HEK293 (cell line): ENCODE results near the gene IL12B.

Source experiments
- BCL11A ChIP-seq: fragments of 450-650 bp; formaldehyde crosslinking; IDR thresholded peaks from 2 replicates; pipeline ENCODE4 v1.5.1; 2016; ENCODE audit warnings: low read depth, missing biosample characterization, missing genetic modification characterization
- KLF8 ChIP-seq: fragments of 450-650 bp; formaldehyde crosslinking; IDR thresholded peaks from 2 replicates; pipeline ENCODE4 v1.5.1; 2016; ENCODE audit warnings: missing biosample characterization, missing genetic modification characterization
- OSR2 ChIP-seq: fragments of 450-650 bp; formaldehyde crosslinking; IDR thresholded peaks from 2 replicates; pipeline ENCODE4 v1.5.1; 2016; ENCODE audit warnings: missing biosample characterization, missing genetic modification characterization
- SETDB1 ChIP-seq: IDR thresholded peaks from one replicate; pipeline ENCODE4 v1.6.1; 2017; ENCODE audit warnings: mild to moderate bottlenecking, low read length, moderate library complexity, mixed read lengths; ENCODE audit not compliant: insufficient read length
- SP3 ChIP-seq: fragments of 450-650 bp; formaldehyde crosslinking; IDR thresholded peaks from 2 replicates; pipeline ENCODE4 v1.5.1; 2016; ENCODE audit warnings: missing biosample characterization, missing genetic modification characterization
- ZFP37 ChIP-seq: fragments of 450-650 bp; formaldehyde crosslinking; IDR thresholded peaks from 2 replicates; pipeline ENCODE4 v1.5.1; 2016; ENCODE audit warnings: missing biosample characterization, missing genetic modification characterization
- ZNF335 ChIP-seq: fragments of 450-650 bp; formaldehyde crosslinking; conservative IDR thresholded peaks from 2 replicates; pipeline ENCODE4 v1.5.1; 2016; ENCODE audit warnings: missing biosample characterization, missing genetic modification characterization
- ZNF404 ChIP-seq: fragments of 450-650 bp; formaldehyde crosslinking; IDR thresholded peaks from 2 replicates; pipeline ENCODE4 v1.5.1; 2017; ENCODE audit warnings: missing biosample characterization, missing genetic modification characterization
- ZNF48 ChIP-seq: fragments of 450-650 bp; formaldehyde crosslinking; IDR thresholded peaks from 2 replicates; pipeline ENCODE4 v1.5.1; 2016; ENCODE audit warnings: missing biosample characterization, missing genetic modification characterization
- ZNF530 ChIP-seq: fragments of 450-650 bp; formaldehyde crosslinking; IDR thresholded peaks from 2 replicates; pipeline ENCODE4 v1.5.1; 2016; ENCODE audit warnings: low read depth, missing biosample characterization, missing genetic modification characterization
- ZNF585B ChIP-seq: fragments of 450-650 bp; formaldehyde crosslinking; IDR thresholded peaks from 2 replicates; pipeline ENCODE4 v1.5.1; 2016; ENCODE audit warnings: missing biosample characterization, missing genetic modification characterization
- ZNF629 ChIP-seq: fragments of 450-650 bp; formaldehyde crosslinking; IDR thresholded peaks from 2 replicates; pipeline ENCODE4 v1.5.1; 2017; ENCODE audit warnings: missing biosample characterization, missing genetic modification characterization
- ZNF645 ChIP-seq: fragments of 450-650 bp; formaldehyde crosslinking; IDR thresholded peaks from 2 replicates; pipeline ENCODE4; 2016; ENCODE audit warnings: missing biosample characterization, missing genetic modification characterization
- ZNF692 ChIP-seq: fragments of 450-650 bp; formaldehyde crosslinking; IDR thresholded peaks from 2 replicates; pipeline ENCODE4 v1.5.1; 2016; ENCODE audit warnings: missing biosample characterization, missing genetic modification characterization
- ZNF76 ChIP-seq: fragments of 450-650 bp; formaldehyde crosslinking; IDR thresholded peaks from 2 replicates; pipeline ENCODE4; 2016; ENCODE audit warnings: low read depth, missing biosample characterization, missing genetic modification characterization, borderline replicate concordance
- ZSCAN30 ChIP-seq: fragments of 450-650 bp; IDR thresholded peaks from 2 replicates; pipeline ENCODE4 v1.5.1; 2018; ENCODE audit warnings: missing biosample characterization, mild to moderate bottlenecking, missing genetic modification characterization, moderate library complexity
- TF ChIP-seq, protein P1 (sequence below): fragments of 450-650 bp; formaldehyde crosslinking; IDR thresholded peaks from 2 replicates; pipeline ENCODE4 v1.5.1; 2016; ENCODE audit warnings: missing biosample characterization, missing genetic modification characterization, low read depth
- TF ChIP-seq, protein P2 (sequence below): fragments of 450-650 bp; formaldehyde crosslinking; IDR thresholded peaks from 2 replicates; pipeline ENCODE4 v1.5.1; 2017; ENCODE audit warnings: missing biosample characterization, missing genetic modification characterization
- TF ChIP-seq, protein P3 (sequence below): fragments of 450-650 bp; formaldehyde crosslinking; IDR thresholded peaks from 2 replicates; pipeline ENCODE4 v1.5.1; 2016; ENCODE audit warnings: missing biosample characterization, missing genetic modification characterization
- TF ChIP-seq, protein P4 (sequence below): fragments of 450-650 bp; formaldehyde crosslinking; IDR thresholded peaks from 2 replicates; pipeline ENCODE4 v1.5.1; 2016; ENCODE audit warnings: missing biosample characterization, missing genetic modification characterization
- TF ChIP-seq, protein P5 (sequence below): fragments of 450-650 bp; formaldehyde crosslinking; conservative IDR thresholded peaks from 2 replicates; pipeline ENCODE4 v1.5.1; 2016; ENCODE audit warnings: low read depth, missing biosample characterization, missing genetic modification characterization

The IL12B gene

GRCh38 chr5:159331093-159331973, 1.0 kb upstream of the IL12B start (continued):
- TF ChIP-seq, protein P1, sequence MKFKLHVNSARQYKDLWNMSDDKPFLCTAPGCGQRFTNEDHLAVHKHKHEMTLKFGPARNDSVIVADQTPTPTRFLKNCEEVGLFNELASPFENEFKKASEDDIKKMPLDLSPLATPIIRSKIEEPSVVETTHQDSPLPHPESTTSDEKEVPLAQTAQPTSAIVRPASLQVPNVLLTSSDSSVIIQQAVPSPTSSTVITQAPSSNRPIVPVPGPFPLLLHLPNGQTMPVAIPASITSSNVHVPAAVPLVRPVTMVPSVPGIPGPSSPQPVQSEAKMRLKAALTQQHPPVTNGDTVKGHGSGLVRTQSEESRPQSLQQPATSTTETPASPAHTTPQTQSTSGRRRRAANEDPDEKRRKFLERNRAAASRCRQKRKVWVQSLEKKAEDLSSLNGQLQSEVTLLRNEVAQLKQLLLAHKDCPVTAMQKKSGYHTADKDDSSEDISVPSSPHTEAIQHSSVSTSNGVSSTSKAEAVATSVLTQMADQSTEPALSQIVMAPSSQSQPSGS, result no peak
- TF ChIP-seq ZNF692 (tag by site-specific recombination), result peak; percentile 80; the same call in 1 of the 2 replicates
- no peak for TF ChIP-seq ZNF585B (tag by site-specific recombination)
- TF ChIP-seq, protein P2, sequence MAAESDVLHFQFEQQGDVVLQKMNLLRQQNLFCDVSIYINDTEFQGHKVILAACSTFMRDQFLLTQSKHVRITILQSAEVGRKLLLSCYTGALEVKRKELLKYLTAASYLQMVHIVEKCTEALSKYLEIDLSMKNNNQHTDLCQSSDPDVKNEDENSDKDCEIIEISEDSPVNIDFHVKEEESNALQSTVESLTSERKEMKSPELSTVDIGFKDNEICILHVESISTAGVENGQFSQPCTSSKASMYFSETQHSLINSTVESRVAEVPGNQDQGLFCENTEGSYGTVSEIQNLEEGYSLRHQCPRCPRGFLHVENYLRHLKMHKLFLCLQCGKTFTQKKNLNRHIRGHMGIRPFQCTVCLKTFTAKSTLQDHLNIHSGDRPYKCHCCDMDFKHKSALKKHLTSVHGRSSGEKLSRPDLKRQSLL (tag by site-specific recombination), result no peak
- TF ChIP-seq ZNF48 (tag by site-specific recombination), result no peak
- no peak for TF ChIP-seq ZNF404 (tag by site-specific recombination)
- TF ChIP-seq SP3, result peak; percentile 37
- TF ChIP-seq, protein P3, sequence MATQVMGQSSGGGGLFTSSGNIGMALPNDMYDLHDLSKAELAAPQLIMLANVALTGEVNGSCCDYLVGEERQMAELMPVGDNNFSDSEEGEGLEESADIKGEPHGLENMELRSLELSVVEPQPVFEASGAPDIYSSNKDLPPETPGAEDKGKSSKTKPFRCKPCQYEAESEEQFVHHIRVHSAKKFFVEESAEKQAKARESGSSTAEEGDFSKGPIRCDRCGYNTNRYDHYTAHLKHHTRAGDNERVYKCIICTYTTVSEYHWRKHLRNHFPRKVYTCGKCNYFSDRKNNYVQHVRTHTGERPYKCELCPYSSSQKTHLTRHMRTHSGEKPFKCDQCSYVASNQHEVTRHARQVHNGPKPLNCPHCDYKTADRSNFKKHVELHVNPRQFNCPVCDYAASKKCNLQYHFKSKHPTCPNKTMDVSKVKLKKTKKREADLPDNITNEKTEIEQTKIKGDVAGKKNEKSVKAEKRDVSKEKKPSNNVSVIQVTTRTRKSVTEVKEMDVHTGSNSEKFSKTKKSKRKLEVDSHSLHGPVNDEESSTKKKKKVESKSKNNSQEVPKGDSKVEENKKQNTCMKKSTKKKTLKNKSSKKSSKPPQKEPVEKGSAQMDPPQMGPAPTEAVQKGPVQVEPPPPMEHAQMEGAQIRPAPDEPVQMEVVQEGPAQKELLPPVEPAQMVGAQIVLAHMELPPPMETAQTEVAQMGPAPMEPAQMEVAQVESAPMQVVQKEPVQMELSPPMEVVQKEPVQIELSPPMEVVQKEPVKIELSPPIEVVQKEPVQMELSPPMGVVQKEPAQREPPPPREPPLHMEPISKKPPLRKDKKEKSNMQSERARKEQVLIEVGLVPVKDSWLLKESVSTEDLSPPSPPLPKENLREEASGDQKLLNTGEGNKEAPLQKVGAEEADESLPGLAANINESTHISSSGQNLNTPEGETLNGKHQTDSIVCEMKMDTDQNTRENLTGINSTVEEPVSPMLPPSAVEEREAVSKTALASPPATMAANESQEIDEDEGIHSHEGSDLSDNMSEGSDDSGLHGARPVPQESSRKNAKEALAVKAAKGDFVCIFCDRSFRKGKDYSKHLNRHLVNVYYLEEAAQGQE (tag by site-specific recombination), result no peak
- TF ChIP-seq ZNF530 (tag by site-specific recombination), result no peak
- no peak for TF ChIP-seq SETDB1
- TF ChIP-seq ZNF335, result peak; percentile 81
- no peak for TF ChIP-seq ZNF645
- TF ChIP-seq ZFP37, result peak; percentile 97
- TF ChIP-seq, protein P4, sequence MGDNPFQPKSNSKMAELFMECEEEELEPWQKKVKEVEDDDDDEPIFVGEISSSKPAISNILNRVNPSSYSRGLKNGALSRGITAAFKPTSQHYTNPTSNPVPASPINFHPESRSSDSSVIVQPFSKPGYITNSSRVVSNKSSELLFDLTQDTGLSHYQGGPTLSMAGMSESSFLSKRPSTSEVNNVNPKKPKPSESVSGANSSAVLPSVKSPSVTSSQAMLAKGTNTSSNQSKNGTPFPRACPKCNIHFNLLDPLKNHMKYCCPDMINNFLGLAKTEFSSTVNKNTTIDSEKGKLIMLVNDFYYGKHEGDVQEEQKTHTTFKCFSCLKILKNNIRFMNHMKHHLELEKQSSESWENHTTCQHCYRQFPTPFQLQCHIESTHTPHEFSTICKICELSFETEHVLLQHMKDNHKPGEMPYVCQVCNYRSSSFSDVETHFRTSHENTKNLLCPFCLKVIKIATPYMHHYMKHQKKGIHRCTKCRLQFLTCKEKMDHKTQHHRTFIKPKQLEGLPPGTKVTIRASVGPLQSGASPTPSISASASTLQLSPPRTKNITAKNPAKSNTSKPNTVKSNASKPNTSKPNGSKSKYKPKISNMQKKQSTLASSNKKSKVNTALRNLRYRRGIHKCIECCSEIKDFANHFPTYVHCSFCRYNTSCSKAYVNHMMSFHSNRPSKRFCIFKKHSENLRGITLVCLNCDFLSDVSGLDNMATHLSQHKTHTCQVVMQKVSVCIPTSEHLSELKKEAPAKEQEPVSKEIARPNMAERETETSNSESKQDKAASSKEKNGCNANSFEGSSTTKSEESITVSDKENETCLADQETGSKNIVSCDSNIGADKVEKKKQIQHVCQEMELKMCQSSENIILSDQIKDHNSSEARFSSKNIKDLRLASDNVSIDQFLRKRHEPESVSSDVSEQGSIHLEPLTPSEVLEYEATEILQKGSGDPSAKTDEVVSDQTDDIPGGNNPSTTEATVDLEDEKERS (tag by site-specific recombination), result no peak
- TF ChIP-seq, protein P5, sequence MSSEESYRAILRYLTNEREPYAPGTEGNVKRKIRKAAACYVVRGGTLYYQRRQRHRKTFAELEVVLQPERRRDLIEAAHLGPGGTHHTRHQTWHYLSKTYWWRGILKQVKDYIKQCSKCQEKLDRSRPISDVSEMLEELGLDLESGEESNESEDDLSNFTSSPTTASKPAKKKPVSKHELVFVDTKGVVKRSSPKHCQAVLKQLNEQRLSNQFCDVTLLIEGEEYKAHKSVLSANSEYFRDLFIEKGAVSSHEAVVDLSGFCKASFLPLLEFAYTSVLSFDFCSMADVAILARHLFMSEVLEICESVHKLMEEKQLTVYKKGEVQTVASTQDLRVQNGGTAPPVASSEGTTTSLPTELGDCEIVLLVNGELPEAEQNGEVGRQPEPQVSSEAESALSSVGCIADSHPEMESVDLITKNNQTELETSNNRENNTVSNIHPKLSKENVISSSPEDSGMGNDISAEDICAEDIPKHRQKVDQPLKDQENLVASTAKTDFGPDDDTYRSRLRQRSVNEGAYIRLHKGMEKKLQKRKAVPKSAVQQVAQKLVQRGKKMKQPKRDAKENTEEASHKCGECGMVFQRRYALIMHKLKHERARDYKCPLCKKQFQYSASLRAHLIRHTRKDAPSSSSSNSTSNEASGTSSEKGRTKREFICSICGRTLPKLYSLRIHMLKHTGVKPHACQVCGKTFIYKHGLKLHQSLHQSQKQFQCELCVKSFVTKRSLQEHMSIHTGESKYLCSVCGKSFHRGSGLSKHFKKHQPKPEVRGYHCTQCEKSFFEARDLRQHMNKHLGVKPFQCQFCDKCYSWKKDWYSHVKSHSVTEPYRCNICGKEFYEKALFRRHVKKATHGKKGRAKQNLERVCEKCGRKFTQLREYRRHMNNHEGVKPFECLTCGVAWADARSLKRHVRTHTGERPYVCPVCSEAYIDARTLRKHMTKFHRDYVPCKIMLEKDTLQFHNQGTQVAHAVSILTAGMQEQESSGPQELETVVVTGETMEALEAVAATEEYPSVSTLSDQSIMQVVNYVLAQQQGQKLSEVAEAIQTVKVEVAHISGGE, result peak; percentile 85
- TF ChIP-seq ZNF76 (tag by site-specific recombination), result peak; percentile 66; the same call in 1 of the 2 replicates
- peak; percentile 28; the same call in 1 of the 2 replicates for TF ChIP-seq ZSCAN30 (tag by site-specific recombination)
- TF ChIP-seq BCL11A (tag by site-specific recombination), result no peak
- no peak for TF ChIP-seq OSR2 (tag by site-specific recombination)
- TF ChIP-seq ZNF629, result no peak
- TF ChIP-seq KLF8 (tag by site-specific recombination), result peak; percentile 51; the same call in 1 of the 2 replicates
